ENCODE data around the gene PDLIM4. TPM values are rescaled to one million over a fixed set of nuclear protein-coding genes. Genes with fewer than 3 reads are reported as not detected.

Gene PDLIM4
- total RNA-seq, 4 donors from 2014 or later, result 32.4 to 90.9 (median 50.8) TPM

- Histone ChIP-seq H3K27ac (peak overlapping the region in 2 of 4 donors; percentile 49 to 99), H3K36me3 (no peaks in the 10 kb centered on the region), H3K4me1 (peaks cover 0 to 36% (median 15%) of the 10 kb centered on the region in 4 donors), H3K9me3 (no peaks in the 10 kb centered on the region), H3K27me3 (no peaks in the 10 kb centered on the region), H3K4me3 (no peak overlapping the region)
- 75 to 80% methylated on average over 6 to 7 of the region's 8 CpGs for WGBS, 2 donors
- TF ChIP-seq EP300 (IDR thresholded peaks at IDR 0.05), result no peak
- no peak for TF ChIP-seq CTCF (IDR thresholded peaks at IDR 0.05)
- TF ChIP-seq POLR2A (IDR thresholded peaks at IDR 0.05), result no peak
- no peak for DNase-seq (ENCODE audit: low spot score in 2 of 2)
Observed at GRCh38 chr5:132296412-132297016, 39.0 kb downstream of the PDLIM4 start.

- no peak for DNase-seq (ENCODE audit: low spot score in 2 of 2)
- Histone ChIP-seq H3K27me3 (no peaks in the 10 kb centered on the region), H3K9me3 (no peaks in the 10 kb centered on the region), H3K4me3 (no peak overlapping the region), H3K4me1 (peaks cover 0 to 31% (median 13%) of the 10 kb centered on the region in 4 donors), H3K27ac (peak overlapping the region in 1 of 4 donors; percentile 49), H3K36me3 (no peaks in the 10 kb centered on the region)
- WGBS, 2 donors, result 95 to 97% methylated on average over 4 of the region's 4 CpGs
- TF ChIP-seq POLR2A (IDR thresholded peaks at IDR 0.05), result no peak
- TF ChIP-seq CTCF (IDR thresholded peaks at IDR 0.05), result no peak
- no peak for TF ChIP-seq EP300 (IDR thresholded peaks at IDR 0.05)
Observed at GRCh38 chr5:132297211-132297940, 39.9 kb downstream of the PDLIM4 start.

- 71 to 79% methylated on average over 6 of the region's 6 CpGs for WGBS, 2 donors
- H3K9me3 ChIP-seq, result no peaks in the 10 kb centered on the region
- peaks cover 0 to 22% (median 6%) of the 10 kb centered on the region in 4 donors for H3K4me1 ChIP-seq
- H3K36me3 ChIP-seq, result no peaks in the 10 kb centered on the region
- no peak for DNase-seq (ENCODE audit: low spot score in 2 of 2)
- H3K27ac ChIP-seq, result no peak overlapping the region
- H3K4me3 ChIP-seq, result no peak overlapping the region
- H3K27me3 ChIP-seq, result no peaks in the 10 kb centered on the region
- no peak for TF ChIP-seq CTCF (IDR thresholded peaks at IDR 0.05)
- TF ChIP-seq EP300 (IDR thresholded peaks at IDR 0.05), result no peak
- no peak for TF ChIP-seq POLR2A (IDR thresholded peaks at IDR 0.05)
Observed at GRCh38 chr5:132298298-132299212, 41.1 kb downstream of the PDLIM4 start.

GRCh38 chr5:132299917-132300316 is 42.4 kb downstream of the PDLIM4 start:
- Histone ChIP-seq H3K9me3 (peaks cover 0 to 6% (median 0%) of the 10 kb centered on the region in 4 donors), H3K36me3 (peaks cover 0 to 6% (median 0%) of the 10 kb centered on the region in 3 donors), H3K27me3 (no peaks in the 10 kb centered on the region), H3K27ac (no peak overlapping the region), H3K4me3 (no peak overlapping the region), H3K4me1 (peaks cover 0 to 17% (median 4%) of the 10 kb centered on the region in 4 donors)
- 74 to 76% methylated on average over 2 of the region's 2 CpGs for WGBS, 2 donors
- DNase-seq (ENCODE audit: low spot score in 2 of 2), result no peak
- TF ChIP-seq EP300 (IDR thresholded peaks at IDR 0.05) (no peak), CTCF (IDR thresholded peaks at IDR 0.05) (no peak), POLR2A (IDR thresholded peaks at IDR 0.05) (no peak)
